HG03354 (cell line): ENCODE results near the gene EIF4G1.
"Not testable (repeated sequence)": the region's sequence is repeated elsewhere in the genome, so short reads cannot be mapped to it uniquely, and the experiment has no call there.

Experiments
- ATAC-seq: cut with Tn5 transposase; IDR thresholded peaks from one replicate; pipeline ENCODE4 v1.9.1; 2021; ENCODE audit warnings: mild to moderate bottlenecking; ENCODE audit not compliant: unreplicated experiment, poor library complexity, severe bottlenecking

EIF4G1 gene

DNA sequence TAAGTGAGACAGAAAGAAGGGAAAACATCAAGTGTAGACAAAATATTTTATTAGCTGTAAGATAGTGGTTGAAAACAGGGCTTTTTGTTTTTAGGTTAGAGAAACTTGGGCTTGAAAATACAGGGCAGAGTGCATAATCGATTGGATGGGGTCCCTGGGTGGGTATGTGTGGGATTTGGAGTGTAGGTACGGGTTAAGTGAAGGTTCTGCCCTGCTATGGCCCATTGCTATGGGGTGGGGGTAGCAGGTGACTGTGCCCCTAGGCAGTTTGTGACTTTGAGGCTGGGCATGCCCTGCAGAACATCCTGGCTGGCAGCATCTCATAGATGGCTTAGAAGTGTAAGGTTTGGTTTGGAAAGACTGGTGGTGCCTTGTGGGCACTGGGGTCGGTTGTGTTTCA is 19.3 kb downstream of the EIF4G1 start:
- no peak for ATAC-seq

DNA sequence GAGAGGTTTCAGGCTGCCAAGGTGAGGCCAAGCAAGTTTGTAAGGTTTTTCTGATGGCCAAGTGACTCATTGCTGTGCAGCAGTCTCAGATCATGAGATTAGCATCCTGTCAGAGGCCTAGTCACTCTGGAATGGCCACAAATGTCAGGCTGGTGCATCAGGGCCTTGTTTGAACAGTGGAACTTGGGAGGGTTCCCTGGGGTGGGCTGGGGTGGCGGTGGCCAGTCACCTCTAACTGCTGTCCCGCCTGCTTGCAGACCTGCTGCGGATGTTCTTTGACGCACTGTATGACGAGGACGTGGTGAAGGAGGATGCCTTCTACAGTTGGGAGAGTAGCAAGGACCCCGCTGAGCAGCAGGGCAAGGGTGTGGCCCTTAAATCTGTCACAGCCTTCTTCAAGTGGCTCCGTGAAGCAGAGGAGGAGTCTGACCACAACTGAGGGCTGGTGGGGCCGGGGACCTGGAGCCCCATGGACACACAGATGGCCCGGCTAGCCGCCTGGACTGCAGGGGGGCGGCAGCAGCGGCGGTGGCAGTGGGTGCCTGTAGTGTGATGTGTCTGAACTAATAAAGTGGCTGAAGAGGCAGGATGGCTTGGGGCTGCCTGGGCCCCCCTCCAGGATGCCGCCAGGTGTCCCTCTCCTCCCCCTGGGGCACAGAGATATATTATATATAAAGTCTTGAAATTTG is 20.2 kb downstream of the EIF4G1 start:
- ATAC-seq: no peak

DNA sequence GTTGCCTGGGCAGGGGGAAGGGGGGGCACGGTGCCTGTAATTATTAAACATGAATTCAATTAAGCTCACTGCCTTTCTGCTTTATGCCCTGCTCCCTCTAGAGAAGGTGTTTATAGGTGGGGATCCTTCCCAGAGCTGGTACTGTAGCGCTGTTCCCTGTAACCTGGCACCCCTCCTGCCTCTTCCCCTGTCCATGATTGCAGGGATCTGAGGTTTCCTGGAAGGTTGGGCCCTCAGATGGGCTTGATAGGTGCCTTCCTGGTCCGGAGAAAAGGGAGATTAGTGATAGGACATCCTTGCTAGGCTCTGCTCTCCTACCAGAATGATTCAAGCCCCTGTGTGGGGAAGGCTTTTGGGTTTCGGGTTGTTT is 20.9 kb downstream of the EIF4G1 start:
- peak; percentile 6 for ATAC-seq

DNA sequence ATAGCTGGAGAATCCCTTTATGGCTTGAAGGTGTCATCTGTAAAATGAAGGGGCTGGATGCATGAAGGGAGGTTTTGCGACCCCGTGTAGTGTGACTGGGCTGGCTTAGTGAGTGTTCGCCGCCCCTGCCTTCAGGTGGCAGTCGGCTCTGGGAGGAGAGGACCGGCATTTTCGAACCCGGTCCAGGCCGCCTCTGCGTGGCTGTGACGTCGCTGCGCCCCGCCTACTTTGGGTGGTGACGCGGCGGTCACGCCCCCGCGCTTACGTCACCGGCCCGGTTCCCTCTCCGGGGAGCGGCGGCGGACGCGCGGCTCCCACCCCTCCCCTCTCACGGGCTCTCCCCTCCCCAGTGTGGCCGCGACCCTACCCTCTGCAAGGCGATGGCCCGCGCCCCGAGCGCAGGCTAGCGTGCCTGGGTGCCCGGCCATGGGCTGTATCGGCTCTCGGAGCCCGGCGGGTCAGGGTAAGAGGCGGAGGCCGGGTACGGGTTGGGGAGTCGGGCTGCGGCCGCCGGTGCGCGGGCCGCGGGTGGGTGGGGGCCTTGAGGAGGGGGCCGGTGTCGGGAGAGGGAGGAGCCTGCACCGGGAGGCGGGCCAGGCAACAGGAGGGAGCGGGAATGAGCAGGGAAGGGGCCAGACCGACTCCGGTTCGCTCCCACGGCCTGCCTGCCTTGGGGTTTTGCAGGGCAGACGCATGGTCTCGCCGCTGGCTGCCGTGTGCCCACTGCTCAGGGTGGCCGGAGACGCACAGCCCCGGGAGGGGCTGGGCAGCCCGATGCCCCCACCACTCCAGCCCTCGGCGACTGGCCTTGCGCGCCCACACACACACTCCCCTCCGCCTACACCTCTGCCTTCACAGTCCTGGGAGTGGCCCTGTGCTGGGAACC is 21.5 kb downstream of the EIF4G1 start:
- ATAC-seq: peak; percentile 77

DNA sequence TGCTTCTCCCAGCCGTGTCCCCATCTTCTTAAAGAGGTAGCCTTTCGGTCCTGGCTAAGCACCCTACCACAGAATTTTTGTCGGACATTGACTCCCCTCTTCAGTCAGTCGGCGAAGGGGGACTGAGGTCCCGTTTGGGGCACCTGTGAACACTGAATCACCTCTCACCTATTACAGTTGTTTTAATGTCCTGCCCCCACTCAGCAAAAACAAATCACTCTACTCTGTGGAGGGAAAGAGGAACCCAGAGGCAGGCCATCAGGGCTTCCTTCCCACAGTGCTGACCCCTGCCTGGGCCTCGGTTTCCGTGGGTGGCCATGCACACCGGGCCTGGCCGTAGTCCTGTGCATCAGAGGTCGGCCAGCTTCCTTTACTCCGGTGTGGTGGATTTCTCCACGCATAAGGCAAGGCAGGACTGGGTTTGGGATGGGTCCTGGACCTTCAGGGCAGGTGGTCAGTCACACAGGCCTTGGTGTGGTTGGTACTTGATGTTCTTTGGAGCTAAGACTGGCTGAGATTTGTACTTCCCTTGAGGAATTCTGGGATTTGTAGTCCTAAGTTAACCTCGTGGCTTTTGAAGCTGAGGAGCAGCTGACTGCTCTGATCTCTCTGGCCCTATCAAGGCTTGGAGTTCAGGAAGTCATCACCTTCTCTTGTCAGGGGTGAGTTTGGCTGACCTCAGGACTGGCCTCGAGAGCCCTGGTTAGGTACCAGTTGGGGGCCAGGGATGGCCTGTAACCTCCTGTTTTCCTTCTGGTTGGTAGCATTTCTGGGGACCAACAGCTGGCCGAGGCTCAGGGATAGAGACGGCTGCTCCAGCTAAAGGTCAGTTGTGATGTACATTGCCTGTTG is 22.4 kb downstream of the EIF4G1 start:
- peak; percentile 2 for ATAC-seq

DNA sequence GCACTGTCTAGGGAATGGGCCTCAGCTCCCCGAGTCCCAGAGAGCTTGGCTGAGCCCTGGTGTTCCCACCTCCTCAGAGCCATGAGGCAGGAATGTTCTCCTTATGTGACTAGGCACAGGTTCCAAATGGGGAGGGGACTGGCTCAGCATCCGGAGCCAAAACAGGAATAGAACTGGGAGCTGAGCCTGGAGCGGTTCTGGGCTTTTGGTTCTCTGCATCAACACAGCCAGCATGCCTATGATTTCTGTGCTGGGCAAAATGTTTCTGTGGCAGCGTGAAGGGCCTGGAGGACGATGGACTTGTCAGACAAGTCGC is 23.0 kb downstream of the EIF4G1 start, which contains the start of gene FAM131A:
TSS of gene FAM131A (plus strand) at position 202 of the 316 bp plus-strand sequence. CDS start at position 233, 31 bp downstream.
- ATAC-seq: no peak

DNA sequence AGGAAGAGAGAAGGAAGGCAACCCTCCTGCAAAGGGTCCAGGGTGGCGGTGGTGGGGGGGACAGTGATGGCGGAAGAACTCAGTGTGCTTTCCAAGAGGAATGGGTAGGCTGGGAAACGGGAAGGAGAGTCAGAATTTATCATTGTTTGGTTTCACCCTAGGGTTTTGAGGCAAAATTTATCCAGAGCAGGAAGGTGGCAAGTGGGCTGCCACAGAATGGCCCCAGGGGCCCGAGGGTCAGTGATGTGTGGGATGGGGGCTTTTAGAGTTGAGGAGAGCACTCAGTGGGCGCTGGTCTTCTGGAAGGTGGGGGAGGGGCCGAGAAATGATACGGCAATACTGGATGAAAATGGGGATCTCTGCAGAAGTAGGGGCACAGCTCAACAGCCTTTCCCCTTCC is 23.6 kb downstream of the EIF4G1 start:
- ATAC-seq: no peak

DNA sequence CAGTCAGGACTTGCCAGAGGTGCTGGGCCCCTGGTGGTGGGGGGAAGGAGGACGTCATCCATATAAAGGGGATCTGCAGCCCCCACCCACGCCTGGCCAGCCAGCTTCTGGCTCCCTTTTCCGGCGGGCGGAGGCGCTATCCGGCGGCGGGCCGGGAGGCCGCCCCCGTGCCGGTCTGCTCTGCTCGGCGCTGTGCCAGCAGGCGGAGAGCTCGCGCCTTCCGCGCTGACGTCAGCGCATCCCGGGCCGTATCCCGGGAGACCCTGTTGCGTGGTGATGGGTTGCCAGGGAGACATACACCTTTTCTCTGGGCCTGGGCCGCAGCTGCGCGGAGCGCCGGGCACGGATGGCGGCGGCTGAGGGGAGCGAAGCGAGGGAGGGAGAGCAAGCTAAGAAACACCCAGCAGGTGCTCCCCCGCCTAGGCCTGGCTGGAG is 24.1 kb downstream of the EIF4G1 start:
- no peak for ATAC-seq

DNA sequence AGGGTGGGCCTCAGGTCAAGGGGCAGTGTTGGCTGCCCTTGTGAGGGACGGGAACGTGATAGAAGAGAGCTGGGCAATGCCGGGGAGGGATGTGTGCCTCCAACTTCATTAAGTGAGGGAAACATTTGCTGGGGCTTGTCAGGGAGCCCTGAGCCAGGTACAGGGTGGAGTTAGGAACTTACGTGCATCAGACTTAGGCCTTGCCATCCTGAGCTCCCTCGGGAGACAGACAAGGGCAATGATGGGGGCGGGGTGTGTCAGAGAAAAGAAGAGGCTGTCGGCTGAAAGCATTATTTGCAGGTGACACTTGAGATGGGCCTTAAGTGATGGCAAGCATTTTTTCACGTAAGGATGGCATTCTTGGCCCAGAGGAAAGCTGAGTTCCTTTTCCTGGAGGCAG is 24.6 kb downstream of the EIF4G1 start:
- no peak for ATAC-seq

DNA sequence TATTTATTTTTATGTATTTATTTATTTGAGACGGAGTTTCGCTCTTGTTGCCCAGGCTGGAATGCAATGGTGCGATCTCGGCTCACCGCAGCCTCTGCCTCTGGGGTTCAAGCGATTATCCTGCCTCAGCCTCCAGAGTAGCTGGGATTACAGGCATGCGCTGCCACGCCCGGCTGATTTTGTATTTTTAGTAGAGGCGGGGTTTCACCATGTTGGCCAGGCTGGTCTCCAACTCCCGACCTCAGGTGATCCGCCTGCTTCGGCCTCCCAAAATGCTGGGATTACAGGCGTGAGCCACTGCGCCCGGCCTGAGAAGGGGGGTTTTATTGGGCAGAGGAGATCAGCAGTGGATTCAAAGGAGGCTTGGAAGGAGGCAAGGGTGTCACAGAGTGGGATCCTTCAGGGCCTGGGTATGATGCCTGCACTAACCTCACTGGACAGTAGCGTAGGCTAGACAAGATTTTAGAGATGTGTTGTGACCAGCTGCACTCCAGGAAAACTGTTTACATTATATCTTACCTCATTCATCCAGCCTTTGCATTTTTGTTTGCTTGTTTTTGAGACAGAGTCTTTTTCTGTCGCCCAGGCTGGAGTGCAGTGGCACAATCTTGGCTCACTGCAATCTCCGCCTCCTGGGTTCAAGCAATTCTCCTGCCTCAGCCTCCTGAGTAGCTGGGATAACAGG is 25.2 kb downstream of the EIF4G1 start:
- not testable (repeated sequence) for ATAC-seq

DNA sequence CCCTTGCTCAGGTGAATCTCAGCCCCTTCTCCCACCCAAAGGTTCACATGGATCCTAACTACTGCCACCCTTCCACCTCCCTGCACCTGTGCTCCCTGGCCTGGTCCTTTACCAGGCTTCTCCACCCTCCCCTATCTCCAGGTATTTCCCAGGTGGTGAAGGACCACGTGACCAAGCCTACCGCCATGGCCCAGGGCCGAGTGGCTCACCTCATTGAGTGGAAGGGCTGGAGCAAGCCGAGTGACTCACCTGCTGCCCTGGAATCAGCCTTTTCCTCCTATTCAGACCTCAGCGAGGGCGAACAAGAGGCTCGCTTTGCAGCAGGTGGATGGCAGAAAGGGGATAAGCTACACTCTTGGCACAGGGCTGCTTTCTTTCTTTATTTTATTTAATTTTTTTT is 27.5 kb downstream of the EIF4G1 start:
- ATAC-seq: no peak

DNA sequence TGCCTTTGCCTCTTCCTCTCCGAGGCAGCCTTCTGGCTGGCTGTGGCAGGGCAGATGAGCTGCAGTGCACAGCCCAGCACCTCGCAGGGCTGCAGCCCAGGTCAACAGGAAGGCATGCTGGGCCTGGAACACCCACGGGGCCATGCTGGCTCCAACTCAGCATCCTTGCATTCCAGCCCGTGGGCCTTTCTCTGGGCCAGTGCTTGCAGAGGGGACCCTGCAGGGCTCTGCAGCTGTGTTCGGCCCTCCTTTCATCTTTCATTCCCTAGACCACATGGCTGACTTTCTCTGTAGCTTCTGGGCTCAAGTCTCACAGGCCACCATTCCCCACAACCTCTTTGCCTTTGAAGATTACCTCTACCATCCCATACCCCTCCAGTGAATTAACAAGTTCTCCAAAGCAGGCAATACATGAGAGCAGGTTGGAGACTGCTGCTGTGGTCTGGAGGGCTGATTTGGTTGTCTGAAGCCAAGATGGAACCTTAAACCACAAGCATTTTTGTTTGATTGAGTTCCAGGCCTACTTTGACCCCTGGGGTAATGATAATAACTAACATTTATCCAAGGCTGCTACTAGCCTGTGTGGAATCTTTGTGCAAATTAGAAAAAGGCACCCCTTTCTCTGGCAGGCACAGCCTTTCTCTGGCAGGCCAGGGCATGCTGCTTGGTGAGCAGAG is 28.9 kb downstream of the EIF4G1 start:
- ATAC-seq: no peak

DNA sequence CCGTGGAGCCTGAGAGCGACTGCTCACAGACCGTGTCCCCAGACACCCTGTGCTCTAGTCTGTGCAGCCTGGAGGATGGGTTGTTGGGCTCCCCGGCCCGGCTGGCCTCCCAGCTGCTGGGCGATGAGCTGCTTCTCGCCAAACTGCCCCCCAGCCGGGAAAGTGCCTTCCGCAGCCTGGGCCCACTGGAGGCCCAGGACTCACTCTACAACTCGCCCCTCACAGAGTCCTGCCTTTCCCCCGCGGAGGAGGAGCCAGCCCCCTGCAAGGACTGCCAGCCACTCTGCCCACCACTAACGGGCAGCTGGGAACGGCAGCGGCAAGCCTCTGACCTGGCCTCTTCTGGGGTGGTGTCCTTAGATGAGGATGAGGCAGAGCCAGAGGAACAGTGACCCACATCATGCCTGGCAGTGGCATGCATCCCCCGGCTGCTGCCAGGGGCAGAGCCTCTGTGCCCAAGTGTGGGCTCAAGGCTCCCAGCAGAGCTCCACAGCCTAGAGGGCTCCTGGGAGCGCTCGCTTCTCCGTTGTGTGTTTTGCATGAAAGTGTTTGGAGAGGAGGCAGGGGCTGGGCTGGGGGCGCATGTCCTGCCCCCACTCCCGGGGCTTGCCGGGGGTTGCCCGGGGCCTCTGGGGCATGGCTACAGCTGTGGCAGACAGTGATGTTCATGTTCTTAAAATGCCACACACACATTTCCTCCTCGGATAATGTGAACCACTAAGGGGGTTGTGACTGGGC is 30.3 kb downstream of the EIF4G1 start:
- no peak for ATAC-seq

DNA sequence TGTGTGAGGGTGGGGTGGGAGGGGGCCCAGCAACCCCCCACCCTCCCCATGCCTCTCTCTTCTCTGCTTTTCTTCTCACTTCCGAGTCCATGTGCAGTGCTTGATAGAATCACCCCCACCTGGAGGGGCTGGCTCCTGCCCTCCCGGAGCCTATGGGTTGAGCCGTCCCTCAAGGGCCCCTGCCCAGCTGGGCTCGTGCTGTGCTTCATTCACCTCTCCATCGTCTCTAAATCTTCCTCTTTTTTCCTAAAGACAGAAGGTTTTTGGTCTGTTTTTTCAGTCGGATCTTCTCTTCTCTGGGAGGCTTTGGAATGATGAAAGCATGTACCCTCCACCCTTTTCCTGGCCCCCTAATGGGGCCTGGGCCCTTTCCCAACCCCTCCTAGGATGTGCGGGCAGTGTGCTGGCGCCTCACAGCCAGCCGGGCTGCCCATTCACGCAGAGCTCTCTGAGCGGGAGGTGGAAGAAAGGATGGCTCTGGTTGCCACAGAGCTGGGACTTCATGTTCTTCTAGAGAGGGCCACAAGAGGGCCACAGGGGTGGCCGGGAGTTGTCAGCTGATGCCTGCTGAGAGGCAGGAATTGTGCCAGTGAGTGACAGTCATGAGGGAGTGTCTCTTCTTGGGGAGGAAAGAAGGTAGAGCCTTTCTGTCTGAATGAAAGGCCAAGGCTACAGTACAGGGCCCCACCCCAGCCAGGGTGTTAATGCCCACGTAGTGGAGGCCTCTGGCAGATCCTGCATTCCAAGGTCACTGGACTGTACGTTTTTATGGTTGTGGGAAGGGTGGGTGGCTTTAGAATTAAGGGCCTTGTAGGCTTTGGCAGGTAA is 31.1 kb downstream of the EIF4G1 start:
- no peak for ATAC-seq

DNA sequence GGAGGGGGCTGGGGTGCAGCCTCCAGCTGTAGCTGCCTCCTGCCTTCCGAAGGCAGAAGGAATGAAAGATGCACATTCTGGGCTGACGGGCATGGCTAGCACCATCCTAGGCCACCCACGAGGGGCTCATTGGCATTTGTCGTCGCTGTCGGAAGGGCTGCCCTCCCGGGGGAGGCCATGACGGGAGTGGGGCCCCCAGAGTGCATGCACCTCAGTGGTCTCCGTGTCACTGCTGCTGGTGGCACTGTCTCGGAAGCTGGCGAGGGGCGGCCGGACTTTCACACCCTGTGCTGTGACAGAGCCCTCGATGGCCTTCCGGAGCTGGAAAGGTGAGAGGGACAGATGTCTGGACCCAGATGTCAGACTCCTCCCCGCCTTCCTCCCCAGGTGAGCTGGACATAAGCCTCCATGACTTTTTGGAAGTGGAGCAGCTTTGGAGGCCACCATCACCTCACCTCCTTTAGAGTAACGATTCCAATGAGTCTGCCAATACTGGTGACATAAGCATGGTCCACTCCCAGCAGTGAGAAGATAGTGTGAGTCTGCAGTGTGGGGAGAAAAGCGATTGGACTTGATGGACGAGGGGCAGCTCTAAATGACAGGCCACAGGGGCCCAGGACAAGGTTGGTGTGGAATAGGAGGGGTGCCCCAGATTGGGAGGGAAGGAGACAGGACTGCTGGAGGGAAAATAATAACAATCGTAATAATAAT is 32.2 kb downstream of the EIF4G1 start:
- no peak for ATAC-seq

DNA sequence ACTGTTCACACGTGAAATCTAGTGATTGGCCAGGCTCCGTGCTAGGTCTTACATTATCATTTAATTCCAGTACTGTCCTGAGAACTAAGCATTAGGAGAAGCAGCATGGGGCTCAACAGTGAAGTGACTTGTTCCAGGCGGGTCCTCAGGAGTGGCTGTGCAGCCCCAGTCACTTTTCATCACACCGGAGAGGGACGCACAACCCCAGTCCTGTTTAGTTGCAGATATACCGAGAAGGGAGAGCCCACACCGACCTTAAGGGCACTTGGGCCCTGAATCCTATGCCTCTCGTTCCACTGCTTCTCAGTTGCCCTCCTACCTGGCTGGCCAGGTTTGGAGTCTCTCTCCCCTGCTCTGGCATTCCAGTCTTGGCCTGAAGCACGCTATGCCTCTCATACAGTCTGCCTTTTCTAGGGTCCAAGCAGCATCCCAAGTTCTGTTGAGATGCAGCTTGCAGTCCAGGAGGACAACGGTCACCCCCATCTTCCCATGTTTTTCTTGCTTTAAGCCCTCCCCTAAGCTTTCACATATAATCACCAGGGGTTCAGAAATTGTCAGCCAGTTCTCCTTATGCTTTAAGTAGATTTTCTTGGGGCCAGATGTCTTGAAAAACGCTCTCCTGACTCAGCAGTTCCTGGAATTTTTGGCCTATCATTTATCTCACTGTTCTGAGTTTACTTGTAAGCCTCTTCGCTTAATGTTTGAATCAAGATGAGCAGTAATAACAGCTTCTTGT is 33.1 kb downstream of the EIF4G1 start:
- ATAC-seq: no peak

DNA sequence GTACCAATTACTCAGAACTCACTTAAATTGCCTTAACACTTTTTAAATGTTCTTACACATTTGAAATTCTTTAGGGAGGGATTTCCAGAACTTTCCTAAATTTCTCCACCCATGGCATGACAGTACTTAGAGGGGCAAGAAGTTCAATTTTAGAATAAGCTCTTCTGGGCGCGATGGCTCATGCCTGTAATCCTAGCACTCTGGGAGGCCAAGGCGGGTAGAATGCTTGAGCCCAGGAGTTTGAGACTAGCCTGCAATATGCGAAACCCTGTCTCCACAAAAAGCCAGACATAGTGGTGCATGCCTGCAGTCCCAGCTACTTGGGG is 33.6 kb downstream of the EIF4G1 start:
- ATAC-seq: no peak
